Osteoblast (primary cell): ENCODE data around the gene MRPL50. TPM values are rescaled to one million over a fixed set of nuclear protein-coding genes. Genes with fewer than 3 reads are reported as not detected.

Experiments used
- DNase-seq: peaks from one replicate; pipeline ENCODE4 v3.0.0; 2011; ENCODE audit warnings: low spot score, mixed read lengths; ENCODE audit not compliant: insufficient read length; ENCODE audit errors: missing footprints
- H2AFZ ChIP-seq: 2 replicates; pipeline ENCODE4 v1.6.0; 2011; ENCODE audit warnings: mild to moderate bottlenecking, low read length
- H3K27ac ChIP-seq: 2 replicates; pipeline ENCODE4 v1.5.1; 2011; ENCODE audit warnings: mild to moderate bottlenecking, low read depth, low read length, moderate library complexity
- H3K27me3 ChIP-seq: 2 replicates; pipeline ENCODE4 v1.6.0; 2012; ENCODE audit warnings: mild to moderate bottlenecking, control low read depth, inconsistent platforms, low read length, moderate library complexity; ENCODE audit not compliant: insufficient read depth
- H3K36me3 ChIP-seq: 2 replicates; pipeline ENCODE4 v1.5.1; 2011; ENCODE audit warnings: mild to moderate bottlenecking, low read length, control low read depth, moderate library complexity; ENCODE audit not compliant: insufficient read depth
- H3K4me1 ChIP-seq: 2 replicates; pipeline ENCODE4 v1.5.1; 2011; ENCODE audit warnings: mild to moderate bottlenecking, low read length, control low read depth, moderate library complexity; ENCODE audit not compliant: insufficient read depth
- H3K4me2 ChIP-seq: 2 replicates; pipeline ENCODE4 v1.6.0; 2011; ENCODE audit warnings: mild to moderate bottlenecking, low read length; ENCODE audit not compliant: insufficient read depth
- H3K4me3 ChIP-seq: fragments of 200-600 bp; sonication (generic); 3 replicates; pipeline ENCODE4 v1.5.1; 2012; ENCODE audit warnings: mild to moderate bottlenecking, low read length, inconsistent platforms; ENCODE audit not compliant: insufficient read depth
- H3K79me2 ChIP-seq: 2 replicates; pipeline ENCODE4 v1.6.0; 2012; ENCODE audit warnings: mild to moderate bottlenecking, low read length, control low read depth, inconsistent platforms; ENCODE audit not compliant: insufficient read depth
- H3K9me3 ChIP-seq: 2 replicates; pipeline ENCODE4 v1.5.1; 2011; ENCODE audit warnings: low read depth, low read length, control low read depth
- H4K20me1 ChIP-seq: 2 replicates; pipeline ENCODE4 v1.6.0; 2012; ENCODE audit warnings: mild to moderate bottlenecking, low read length, control low read depth; ENCODE audit not compliant: insufficient read depth
- CTCF ChIP-seq: IDR thresholded peaks from 2 replicates; pipeline ENCODE4 v1.5.1; 2011; ENCODE audit warnings: mild to moderate bottlenecking, low read depth, low read length, moderate library complexity; ENCODE audit errors: extremely low read depth
- total RNA-seq: library from RNA; depleted of rRNA; stranded (reverse); fragments of >200 nt; gene quantifications from 2 replicates; pipeline ENCODE4 v1.2.3, GENCODE V29; 2012

The MRPL50 gene
- total RNA-seq, 1 donor = 12.3 TPM

- Histone ChIP-seq H3K79me2 (no peaks in the 10 kb centered on the region), H3K9me3 (no peaks in the 10 kb centered on the region), H2AFZ (no peak overlapping the region), H3K27ac (no peak overlapping the region), H3K4me1 (no peaks in the 10 kb centered on the region), H3K4me3 (no peak overlapping the region), H3K36me3 (no peaks in the 10 kb centered on the region), H4K20me1 (no peaks in the 10 kb centered on the region), H3K27me3 (no peaks in the 10 kb centered on the region), H3K4me2 (no peak overlapping the region)
- no peak for DNase-seq
- TF ChIP-seq CTCF = no peak
Observed at GRCh38 chr9:101443364-101443771, 45.0 kb upstream of the MRPL50 start.

GRCh38 chr9:101442736-101443135, 44.3 kb upstream of the MRPL50 start:
- H3K4me1 ChIP-seq = no peaks in the 10 kb centered on the region
- no peaks in the 10 kb centered on the region for H3K9me3 ChIP-seq
- H3K36me3 ChIP-seq = no peaks in the 10 kb centered on the region
- no peak overlapping the region for H3K4me2 ChIP-seq
- no peaks in the 10 kb centered on the region for H3K27me3 ChIP-seq
- DNase-seq = no peak
- H3K4me3 ChIP-seq = no peak overlapping the region
- no peak for TF ChIP-seq CTCF
- H3K27ac ChIP-seq = no peak overlapping the region
- no peaks in the 10 kb centered on the region for H3K79me2 ChIP-seq
- H4K20me1 ChIP-seq = no peaks in the 10 kb centered on the region
- no peak overlapping the region for H2AFZ ChIP-seq

GRCh38 chr9:101442318-101442717, 43.9 kb upstream of the MRPL50 start:
- no peaks in the 10 kb centered on the region for H3K36me3 ChIP-seq
- H3K27me3 ChIP-seq = no peaks in the 10 kb centered on the region
- no peak for DNase-seq
- no peak overlapping the region for H3K27ac ChIP-seq
- no peak overlapping the region for H3K4me2 ChIP-seq
- no peak overlapping the region for H3K4me3 ChIP-seq
- TF ChIP-seq CTCF = no peak
- no peak overlapping the region for H2AFZ ChIP-seq
- H3K4me1 ChIP-seq = no peaks in the 10 kb centered on the region
- no peaks in the 10 kb centered on the region for H4K20me1 ChIP-seq
- no peaks in the 10 kb centered on the region for H3K79me2 ChIP-seq
- no peaks in the 10 kb centered on the region for H3K9me3 ChIP-seq

- Histone ChIP-seq H3K79me2 (no peaks in the 10 kb centered on the region), H3K4me2 (no peak overlapping the region), H2AFZ (no peak overlapping the region), H3K27ac (no peak overlapping the region), H3K9me3 (no peaks in the 10 kb centered on the region), H3K4me1 (no peaks in the 10 kb centered on the region), H3K4me3 (no peak overlapping the region), H3K27me3 (no peaks in the 10 kb centered on the region), H3K36me3 (no peaks in the 10 kb centered on the region), H4K20me1 (no peaks in the 10 kb centered on the region)
- no peak for DNase-seq
- TF ChIP-seq CTCF = no peak
Observed at GRCh38 chr9:101440714-101441230, 42.4 kb upstream of the MRPL50 start.
